Aorta (tissue), 5 donors: ENCODE data around the gene ACSS1. TPM values are rescaled to one million over a fixed set of nuclear protein-coding genes. Genes with fewer than 3 reads are reported as not detected.

Experiments
- ATAC-seq: fragments of 200-7000 bp; cut with Tn5 transposase; one replicate; pipeline ENCODE4 v1.9.1; 2022; ENCODE audit warnings: moderate library complexity; ENCODE audit not compliant: low FRiP score
- DNase-seq, 2 donors: peaks; one replicate each; pipeline ENCODE4 v3.0.0-alpha.2; 2020
- H3K27ac ChIP-seq, 2 donors: one replicate each; pipeline ENCODE4 v1.5.1; 2013; ENCODE audit warnings: low read length in 2 of 2, mild to moderate bottlenecking in 2 of 2, moderate library complexity in 2 of 2, control low read depth in 1 of 2, inconsistent platforms in 1 of 2, low read depth in 1 of 2
- H3K27me3 ChIP-seq, 2 donors: one replicate each; pipeline ENCODE4 v1.6.1; 2013; ENCODE audit warnings: control low read depth in 1 of 2, low read length in 1 of 2, mild to moderate bottlenecking in 1 of 2, moderate library complexity in 1 of 2; ENCODE audit not compliant: insufficient read depth in 2 of 2, control insufficient read depth in 1 of 2
- H3K36me3 ChIP-seq, 2 donors: one replicate each; pipeline ENCODE4 v1.6.1; 2013; ENCODE audit warnings: control low read depth in 1 of 2, low read length in 1 of 2, mild to moderate bottlenecking in 1 of 2; ENCODE audit not compliant: insufficient read depth in 2 of 2, control insufficient read depth in 1 of 2
- H3K4me1 ChIP-seq, 2 donors: one replicate each; pipeline ENCODE4 v1.6.1; 2013; ENCODE audit warnings: low read length in 2 of 2, control low read depth in 1 of 2, mild to moderate bottlenecking in 1 of 2, moderate library complexity in 1 of 2; ENCODE audit not compliant: insufficient read depth in 2 of 2, control insufficient read depth in 1 of 2
- H3K4me3 ChIP-seq, 2 donors: one replicate each; pipeline ENCODE4 v1.5.1; 2013; ENCODE audit warnings: low read length in 2 of 2, control low read depth in 1 of 2, mild to moderate bottlenecking in 1 of 2
- H3K9me3 ChIP-seq: one replicate; pipeline ENCODE4 v1.6.1; 2013; ENCODE audit warnings: mild to moderate bottlenecking, low read length; ENCODE audit not compliant: control insufficient read depth
- WGBS, 2 donors: extraction: QIAGEN DNeasy Blood & Tissue Kit; methylation state at CpG; one replicate each; pipeline ENCODE4 v1.1.7; 2013; 5-methylcytosine and 5-hydroxymethylcytosine counted together
- intact Hi-C, 2 donors: fragments of 100-400 bp; cut with DNase I; formaldehyde crosslinking; loops; one replicate each; pipeline versions ENCODE4 v1.14.2 to v1.15.0; 2022
- polyA plus RNA-seq, 2 donors: library from polyadenylated mRNA; stranded (reverse); fragments of 200-250 nt; gene quantifications; one replicate each; pipeline ENCODE4 v1.2.3, GENCODE V29; 2013
- total RNA-seq, 2 donors: library from RNA; stranded (reverse); fragmentation: NEBNext Ultra II Directional; extraction: Animal tissue kit (Norgen Biotek cat#: 25700); gene quantifications; one replicate each; pipeline ENCODE4 v1.2.1, GENCODE V29; 2021
- donor health status: healthy with polysubstance abuse.
- donor health status: Bipolar disorder and iron deficiency.
- donor health status: DM: no; HTN: no; CAD: no.
- donor health status: DM: no; HTN: no; CAD: no.
- donor health status: DM: yes; HTN: yes; CAD: no.

The ACSS1 gene
- total and polyA plus RNA-seq, 4 donors = 7.6 to 23.4 (median 18.3) TPM

GRCh38 chr20:24963672-24964505 is 94.0 kb downstream of the ACSS1 start:
- no peak overlapping the region for H3K4me3 ChIP-seq
- no peaks in the 10 kb centered on the region for H3K27me3 ChIP-seq
- no peak overlapping the region for H3K27ac ChIP-seq
- intact Hi-C loops = no loop called here
- ATAC-seq (peak; percentile 22), DNase-seq (no peak)
- H3K4me1 ChIP-seq = no peaks in the 10 kb centered on the region
- 96% methylated on average over 21 of the region's 21 CpGs for WGBS, 2 donors
- no peaks in the 10 kb centered on the region for H3K9me3 ChIP-seq
- H3K36me3 ChIP-seq = peaks cover 0 to 6% of the 10 kb centered on the region in 2 donors

GRCh38 chr20:24962510-24962909 is 95.4 kb downstream of the ACSS1 start:
- Histone ChIP-seq H3K36me3 (peaks cover 0 to 6% of the 10 kb centered on the region in 2 donors), H3K27ac (no peak overlapping the region), H3K4me3 (no peak overlapping the region), H3K27me3 (no peaks in the 10 kb centered on the region), H3K9me3 (no peaks in the 10 kb centered on the region), H3K4me1 (no peaks in the 10 kb centered on the region)
- 87% methylated on average over 6 of the region's 6 CpGs for WGBS, 2 donors
- ATAC-seq = no peak
- intact Hi-C loops = no loop called here
- DNase-seq = no peak

GRCh38 chr20:24962182-24962492 is 95.8 kb downstream of the ACSS1 start:
- 89 to 95% methylated on average over 2 of the region's 2 CpGs for WGBS, 2 donors
- ATAC-seq (no peak), DNase-seq (no peak)
- Histone ChIP-seq H3K27ac (no peak overlapping the region), H3K4me3 (no peak overlapping the region), H3K9me3 (no peaks in the 10 kb centered on the region), H3K4me1 (no peaks in the 10 kb centered on the region), H3K27me3 (no peaks in the 10 kb centered on the region), H3K36me3 (peaks cover 0 to 6% of the 10 kb centered on the region in 2 donors)
- intact Hi-C loops = no loop called here

- Histone ChIP-seq H3K4me1 (no peaks in the 10 kb centered on the region), H3K4me3 (no peak overlapping the region), H3K27ac (no peak overlapping the region), H3K36me3 (peaks cover 0 to 6% of the 10 kb centered on the region in 2 donors), H3K9me3 (no peaks in the 10 kb centered on the region), H3K27me3 (no peaks in the 10 kb centered on the region)
- ATAC-seq (no peak), DNase-seq (no peak)
- 83 to 89% methylated on average over 20 of the region's 20 CpGs for WGBS, 2 donors
- intact Hi-C loops = no loop called here
These were observed 96.4 kb downstream of the ACSS1 start for GRCh38 chr20:24961384-24962181.

- H3K9me3 ChIP-seq = no peaks in the 10 kb centered on the region
- no peak overlapping the region for H3K4me3 ChIP-seq
- intact Hi-C loops = no loop called here
- 76 to 77% methylated on average over 2 of the region's 2 CpGs for WGBS, 2 donors
- no peaks in the 10 kb centered on the region for H3K4me1 ChIP-seq
- ATAC-seq (no peak), DNase-seq (no peak)
- peaks cover 0 to 5% of the 10 kb centered on the region in 2 donors for H3K36me3 ChIP-seq
- H3K27ac ChIP-seq = no peak overlapping the region
- H3K27me3 ChIP-seq = no peaks in the 10 kb centered on the region
These were observed 97.1 kb downstream of the ACSS1 start for GRCh38 chr20:24960861-24961260.

GRCh38 chr20:24960302-24960801 is 97.6 kb downstream of the ACSS1 start:
- no peak overlapping the region for H3K27ac ChIP-seq
- DNase-seq = peak in 1 of 2 donors; percentile 64
- no peaks in the 10 kb centered on the region for H3K27me3 ChIP-seq
- WGBS, 2 donors = 92 to 93% methylated on average over 10 of the region's 10 CpGs
- peaks cover 0 to 4% of the 10 kb centered on the region in 2 donors for H3K36me3 ChIP-seq
- no peak overlapping the region for H3K4me3 ChIP-seq
- intact Hi-C loops = no loop called here
- ATAC-seq = no peak
- no peaks in the 10 kb centered on the region for H3K4me1 ChIP-seq
- H3K9me3 ChIP-seq = no peaks in the 10 kb centered on the region

GRCh38 chr20:24959591-24960301 is 98.2 kb downstream of the ACSS1 start:
- peaks cover 0 to 4% of the 10 kb centered on the region in 2 donors for H3K36me3 ChIP-seq
- no peaks in the 10 kb centered on the region for H3K4me1 ChIP-seq
- H3K4me3 ChIP-seq = no peak overlapping the region
- H3K27ac ChIP-seq = no peak overlapping the region
- H3K27me3 ChIP-seq = no peaks in the 10 kb centered on the region
- DNase-seq (no peak), ATAC-seq (no peak)
- intact Hi-C loops = no loop called here
- WGBS, 2 donors = 86 to 89% methylated on average over 13 to 14 of the region's 14 CpGs
- H3K9me3 ChIP-seq = no peaks in the 10 kb centered on the region

- H3K9me3 ChIP-seq = no peaks in the 10 kb centered on the region
- no peaks in the 10 kb centered on the region for H3K27me3 ChIP-seq
- H3K27ac ChIP-seq = no peak overlapping the region
- intact Hi-C loops = no loop called here
- ATAC-seq (no peak), DNase-seq (peak in 1 of 2 donors; percentile 29)
- H3K36me3 ChIP-seq = peaks cover 0 to 3% of the 10 kb centered on the region in 2 donors
- no peaks in the 10 kb centered on the region for H3K4me1 ChIP-seq
- 81 to 83% methylated on average over 19 to 20 of the region's 20 CpGs for WGBS, 2 donors
- H3K4me3 ChIP-seq = no peak overlapping the region
These were observed 99.2 kb downstream of the ACSS1 start for GRCh38 chr20:24958506-24959385.
